ENCODE data around the gene PDE11A.

DNA sequence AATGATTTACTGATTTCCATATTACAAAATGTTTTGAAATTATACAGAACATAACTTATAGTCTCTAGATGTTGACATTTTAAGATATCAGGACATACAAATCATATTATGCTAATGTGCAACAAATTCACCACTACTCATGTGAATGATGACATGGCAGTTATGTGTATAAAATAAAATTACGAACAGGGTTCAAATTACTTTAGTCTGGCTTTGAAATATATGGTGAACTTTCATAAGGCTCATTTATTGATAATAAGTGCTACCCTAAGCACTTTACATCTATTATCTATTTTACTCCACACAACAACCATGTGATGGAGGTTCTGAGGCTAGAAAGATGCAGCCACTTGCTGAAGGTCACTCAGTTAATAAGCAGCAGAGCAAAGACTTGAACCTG lies 62.8 kb downstream of the PDE11A start:
- TF ChIP-seq, protein P1, sequence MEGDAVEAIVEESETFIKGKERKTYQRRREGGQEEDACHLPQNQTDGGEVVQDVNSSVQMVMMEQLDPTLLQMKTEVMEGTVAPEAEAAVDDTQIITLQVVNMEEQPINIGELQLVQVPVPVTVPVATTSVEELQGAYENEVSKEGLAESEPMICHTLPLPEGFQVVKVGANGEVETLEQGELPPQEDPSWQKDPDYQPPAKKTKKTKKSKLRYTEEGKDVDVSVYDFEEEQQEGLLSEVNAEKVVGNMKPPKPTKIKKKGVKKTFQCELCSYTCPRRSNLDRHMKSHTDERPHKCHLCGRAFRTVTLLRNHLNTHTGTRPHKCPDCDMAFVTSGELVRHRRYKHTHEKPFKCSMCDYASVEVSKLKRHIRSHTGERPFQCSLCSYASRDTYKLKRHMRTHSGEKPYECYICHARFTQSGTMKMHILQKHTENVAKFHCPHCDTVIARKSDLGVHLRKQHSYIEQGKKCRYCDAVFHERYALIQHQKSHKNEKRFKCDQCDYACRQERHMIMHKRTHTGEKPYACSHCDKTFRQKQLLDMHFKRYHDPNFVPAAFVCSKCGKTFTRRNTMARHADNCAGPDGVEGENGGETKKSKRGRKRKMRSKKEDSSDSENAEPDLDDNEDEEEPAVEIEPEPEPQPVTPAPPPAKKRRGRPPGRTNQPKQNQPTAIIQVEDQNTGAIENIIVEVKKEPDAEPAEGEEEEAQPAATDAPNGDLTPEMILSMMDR (IDR thresholded peaks at IDR 0.05), result no peak
- TF ChIP-seq POLR2A (IDR thresholded peaks at IDR 0.05; ENCODE audit: low read depth) (no peak), EP300 (IDR thresholded peaks at IDR 0.05) (no peak)
